Pancreas (tissue), 10 donors: ENCODE results near the gene USP20. TPM values are rescaled to one million over a fixed set of nuclear protein-coding genes. Genes with fewer than 3 reads are reported as not detected.

Source experiments
- ATAC-seq, 4 donors: fragments of 200-7000 bp; cut with Tn5 transposase; one replicate each; pipeline versions ENCODE4 v1.8.0 to v1.9.1; 2020; ENCODE audit warnings: mild to moderate bottlenecking in 4 of 4, moderate library complexity in 4 of 4
- DNase-seq, 6 donors: peaks; one replicate each; pipeline ENCODE4 v3.0.0-alpha.2; 2020
- FAIRE-seq: peaks from 2 replicates; lab custom pipeline; 2012; peaks lifted over from hg19 to GRCh38; lab: Jason Lieb, UNC
- H3K27ac ChIP-seq, 4 donors: fragments of 200-600 bp; sonication (generic); 1 replicate in 3 of 4; 2 replicates in 1 of 4; pipeline versions ENCODE4 v1.5.0 to v1.8.0; 2020
- H3K27me3 ChIP-seq, 4 donors: fragments of 200-600 bp; one replicate each; pipeline ENCODE4 v1.8.0; 2021
- H3K36me3 ChIP-seq, 3 donors: fragments of 200-600 bp; sonication (generic) in 1 of 3; one replicate each; pipeline versions ENCODE4 v1.5.0 to v1.8.0; 2020 to 2021
- H3K4me1 ChIP-seq, 3 donors: fragments of 200-600 bp; one replicate each; pipeline ENCODE4 v1.8.0; 2021
- H3K4me3 ChIP-seq, 4 donors: fragments of 200-600 bp; sonication (generic) in 2 of 4; one replicate each; pipeline versions ENCODE4 v1.5.0 to v1.8.0; 2020 to 2021
- H3K9me3 ChIP-seq, 4 donors: fragments of 200-600 bp; one replicate each; pipeline ENCODE4 v1.8.0; 2021
- CTCF ChIP-seq, 4 donors: fragments of 200-600 bp; sonication (generic) in 3 of 4; IDR thresholded peaks; one replicate each; pipeline versions ENCODE4 v1.5.0 to v1.8.0; 2021; ENCODE audit warnings: antibody characterized with exemption in 4 of 4
- WGBS, 2 donors: extraction: QIAGEN DNeasy Blood & Tissue Kit; methylation state at CpG; one replicate each; pipeline ENCODE4 v1.1.7; 2013; 5-methylcytosine and 5-hydroxymethylcytosine counted together
- intact Hi-C, 3 donors: fragments of 100-400 bp; cut with DNase I; formaldehyde crosslinking; loops; one replicate each; pipeline versions ENCODE4 v1.11.1 to v1.14.2; 2022
- polyA plus RNA-seq, 2 donors: library from polyadenylated mRNA; stranded (reverse); fragments of 200-250 nt; gene quantifications; one replicate each; pipeline ENCODE4 v1.2.3, GENCODE V29; 2013
- total RNA-seq, 6 donors: library from RNA; stranded (reverse); fragmentation: NEBNext Ultra II Directional in 4 of 6; extraction: Animal tissue kit (Norgen Biotek cat#: 25700) in 4 of 6; gene quantifications; one replicate each; pipeline versions ENCODE4 v1.2.1 to v1.2.4, GENCODE V29; 2021 to 2023
- donor health status: healthy with polysubstance abuse.
- donor health status: DM: no; HTN: no; CAD: no; lungs with moderate emphysema.
- donor health status: DM: no; HTN: no; CAD: no.
- donor health status: control.
- donor health status: control.
- donor health status: Bipolar disorder and iron deficiency.
- donor health status: DM: yes; HTN: yes; CAD: no.
- donor health status: DM: no; HTN: no; CAD: no.
- donor health status: DM: no; HTN: no; CAD: no.
- donor health status: DM: yes; HTN: yes; CAD: no.

USP20 gene
- total and polyA plus RNA-seq, 8 donors, result 9.7 to 54.8 (median 14.0) TPM

DNA sequence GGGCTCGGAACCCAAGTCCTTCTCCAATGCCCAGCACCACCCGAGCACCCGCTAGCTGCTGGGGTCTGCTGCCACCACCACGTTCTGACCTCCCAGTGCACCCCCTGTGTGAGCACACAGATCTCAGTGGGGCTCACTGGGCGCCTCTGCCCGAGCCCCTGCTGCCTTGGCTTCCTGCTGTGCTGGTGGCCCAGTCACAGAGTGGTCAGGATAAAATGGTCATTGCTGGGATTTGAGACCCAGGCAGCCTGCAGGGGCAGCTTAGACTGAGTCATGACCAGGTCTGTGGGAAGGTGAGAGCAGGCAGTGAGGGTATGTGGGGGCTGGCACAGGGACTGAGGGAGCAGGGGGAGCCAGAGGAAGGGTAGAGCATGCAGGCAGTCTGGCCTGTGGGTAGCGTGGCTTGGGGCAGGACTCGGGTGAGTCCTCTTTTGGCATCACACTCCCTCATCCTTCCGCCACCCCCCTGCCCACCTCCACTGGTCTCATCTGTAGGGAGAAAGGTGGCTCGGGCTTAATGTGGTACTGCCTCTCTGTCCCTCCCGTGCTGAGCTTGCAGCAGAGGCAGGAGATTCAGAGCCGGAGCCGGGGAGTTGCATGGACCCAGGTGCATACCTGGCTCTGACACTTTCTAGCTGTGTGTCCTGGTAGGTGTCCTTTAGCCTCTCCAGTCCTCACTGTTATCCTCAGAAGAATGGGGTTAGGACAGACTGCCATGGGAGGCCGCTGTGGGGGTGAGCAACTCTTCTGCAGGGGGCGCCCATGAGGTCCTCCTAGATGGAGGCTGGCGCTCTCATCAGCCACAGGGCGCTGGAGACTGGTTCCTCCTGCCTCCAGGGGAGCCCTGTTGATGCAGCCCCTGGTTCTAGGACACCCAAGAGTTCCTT, 32.1 kb downstream of the USP20 start:
- ATAC-seq (no peak), FAIRE-seq (no peak), DNase-seq (no peak)
- Histone ChIP-seq H3K27me3 (no peaks in the 10 kb centered on the region), H3K9me3 (no peaks in the 10 kb centered on the region), H3K27ac (no peak overlapping the region), H3K4me1 (no peaks in the 10 kb centered on the region), H3K36me3 (peaks cover 0 to 4% (median 0%) of the 10 kb centered on the region in 3 donors), H3K4me3 (no peak overlapping the region)
- 77% methylated on average over 17 of the region's 17 CpGs for WGBS, 2 donors
- intact Hi-C loops, result no loop called here
- TF ChIP-seq CTCF (IDR thresholded peaks at IDR 0.05), result no peak

- 88 to 89% methylated on average over 48 of the region's 48 CpGs for WGBS, 2 donors
- FAIRE-seq (no peak), DNase-seq (peak in 1 of 6 donors; percentile 69), ATAC-seq (no peak)
- Histone ChIP-seq H3K36me3 (peaks cover 0 to 4% (median 0%) of the 10 kb centered on the region in 3 donors), H3K4me1 (no peaks in the 10 kb centered on the region), H3K9me3 (no peaks in the 10 kb centered on the region), H3K27me3 (no peaks in the 10 kb centered on the region), H3K27ac (no peak overlapping the region), H3K4me3 (no peak overlapping the region)
- intact Hi-C loops, result no loop called here
- TF ChIP-seq CTCF (IDR thresholded peaks at IDR 0.05), result no peak
Observed at GRCh38 chr9:129868023-129868871, 33.0 kb downstream of the USP20 start.

- peaks cover 0 to 10% (median 0%) of the 10 kb centered on the region in 3 donors for H3K36me3 ChIP-seq
- WGBS, 2 donors, result 90 to 93% methylated on average over 26 to 28 of the region's 28 CpGs
- intact Hi-C loops, result no loop called here
- no peak overlapping the region for H3K27ac ChIP-seq
- no peaks in the 10 kb centered on the region for H3K4me1 ChIP-seq
- DNase-seq (peak in 1 of 6 donors; percentile 61), FAIRE-seq (no peak), ATAC-seq (peak in 3 of 4 donors; percentile 36 to 54 (median 51))
- H3K9me3 ChIP-seq, result no peaks in the 10 kb centered on the region
- TF ChIP-seq CTCF (IDR thresholded peaks at IDR 0.05), result no peak
- H3K4me3 ChIP-seq, result no peak overlapping the region
- no peaks in the 10 kb centered on the region for H3K27me3 ChIP-seq
Observed at GRCh38 chr9:129868872-129869486, 33.7 kb downstream of the USP20 start.

GRCh38 chr9:129869585-129870501, 34.6 kb downstream of the USP20 start:
- no peak for DNase-seq
- intact Hi-C loops, result no loop called here
- ATAC-seq, result no peak
- Histone ChIP-seq H3K36me3 (peaks cover 0 to 18% (median 4%) of the 10 kb centered on the region in 3 donors), H3K27ac (no peak overlapping the region), H3K27me3 (no peaks in the 10 kb centered on the region), H3K4me1 (no peaks in the 10 kb centered on the region), H3K4me3 (no peak overlapping the region), H3K9me3 (no peaks in the 10 kb centered on the region)
- WGBS, 2 donors, result 90 to 93% methylated on average over 23 to 24 of the region's 24 CpGs
- no peak for TF ChIP-seq CTCF (IDR thresholded peaks at IDR 0.05)
- FAIRE-seq, result no peak
